Measurements from ENCODE around the gene MTOR.
"Not testable (repeated sequence)": the region's sequence is repeated elsewhere in the genome, so short reads cannot be mapped to it uniquely, and the experiment has no call there.

MTOR gene

DNA sequence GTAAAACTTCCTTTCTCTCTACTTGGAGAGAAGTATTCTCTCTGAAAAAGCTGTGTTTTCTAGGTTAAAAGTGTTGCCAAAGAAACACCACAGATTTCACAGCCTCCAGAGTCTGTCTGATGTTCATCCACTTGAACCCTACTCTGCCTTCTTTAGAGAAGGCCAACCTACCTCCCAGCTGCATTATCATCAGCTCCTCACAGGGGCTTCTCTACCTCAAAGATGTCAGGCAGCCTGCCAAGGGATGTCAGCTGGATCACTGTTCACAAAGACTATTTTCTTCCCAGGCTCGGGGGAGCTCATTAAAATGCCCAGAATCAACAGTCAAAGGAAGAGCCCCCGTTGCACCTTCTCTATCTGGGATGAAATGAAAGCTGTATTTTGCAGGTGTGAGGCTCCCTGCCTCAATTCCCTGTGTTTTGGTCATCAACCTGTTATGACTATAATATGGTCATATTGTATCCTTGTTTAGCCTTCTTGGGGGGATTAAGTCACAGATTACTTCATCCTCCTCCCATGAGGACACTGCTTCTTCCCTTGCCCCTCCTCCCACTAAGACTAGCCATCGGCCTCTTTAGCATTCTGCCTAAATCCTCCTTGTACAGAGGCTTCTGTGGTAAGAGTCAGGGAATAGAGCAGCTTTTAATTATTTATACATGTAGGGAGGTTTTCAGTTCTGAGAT, 47.5 kb downstream of the MTOR start:
- no peak for DNase-seq

DNA sequence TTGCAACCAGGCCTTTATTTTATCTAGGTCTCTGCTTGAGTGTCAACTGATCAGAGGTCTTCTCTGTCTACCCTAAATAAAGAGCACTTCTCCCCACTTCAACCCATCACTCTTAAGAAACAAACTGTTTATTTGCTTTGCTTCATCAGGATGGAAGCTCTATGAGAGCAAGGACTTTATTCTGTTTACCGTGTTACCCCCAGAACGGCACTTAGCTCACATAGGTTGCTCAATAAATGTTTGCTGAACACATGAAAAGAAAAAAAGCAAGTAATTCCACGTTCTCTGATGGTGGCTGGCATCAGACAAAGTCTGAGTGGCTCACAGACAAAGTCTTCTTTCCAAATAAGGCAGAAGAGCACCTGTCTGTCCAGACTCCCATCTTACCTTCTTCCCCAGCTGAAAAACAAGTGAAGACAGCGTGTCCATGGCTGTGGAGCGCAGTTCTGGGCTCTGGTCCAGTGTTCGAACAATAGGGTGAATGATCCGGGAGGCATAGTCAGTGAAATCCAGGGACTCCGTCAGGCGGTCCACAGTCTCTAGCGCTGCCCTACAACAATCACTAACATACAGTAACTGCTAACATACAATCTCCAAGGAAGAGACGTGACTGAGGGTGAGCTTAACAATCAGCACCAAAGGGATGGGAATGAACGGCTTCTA, 50.3 kb downstream of the MTOR start:
- DNase-seq: no peak

DNA sequence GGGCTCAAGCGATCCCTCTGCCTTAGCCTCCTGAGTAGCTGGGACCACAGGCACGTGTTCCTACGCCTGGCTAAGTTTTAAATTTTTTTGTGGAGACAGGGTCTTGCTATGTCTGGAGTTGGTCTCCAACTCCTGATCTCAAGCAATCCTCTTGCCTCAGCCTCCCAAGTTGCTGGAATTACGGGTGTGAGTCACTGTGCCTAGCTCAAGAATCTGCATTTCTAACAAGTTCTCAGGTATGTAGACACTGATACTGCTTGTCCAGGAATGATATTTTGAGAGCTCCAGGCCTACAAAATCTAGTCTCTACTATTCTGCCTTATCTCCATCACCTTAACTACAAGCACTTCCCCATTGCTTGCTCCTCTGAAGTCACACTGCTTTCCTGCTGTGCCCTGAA, 50.9 kb downstream of the MTOR start:
- DNase-seq: no peak

DNA sequence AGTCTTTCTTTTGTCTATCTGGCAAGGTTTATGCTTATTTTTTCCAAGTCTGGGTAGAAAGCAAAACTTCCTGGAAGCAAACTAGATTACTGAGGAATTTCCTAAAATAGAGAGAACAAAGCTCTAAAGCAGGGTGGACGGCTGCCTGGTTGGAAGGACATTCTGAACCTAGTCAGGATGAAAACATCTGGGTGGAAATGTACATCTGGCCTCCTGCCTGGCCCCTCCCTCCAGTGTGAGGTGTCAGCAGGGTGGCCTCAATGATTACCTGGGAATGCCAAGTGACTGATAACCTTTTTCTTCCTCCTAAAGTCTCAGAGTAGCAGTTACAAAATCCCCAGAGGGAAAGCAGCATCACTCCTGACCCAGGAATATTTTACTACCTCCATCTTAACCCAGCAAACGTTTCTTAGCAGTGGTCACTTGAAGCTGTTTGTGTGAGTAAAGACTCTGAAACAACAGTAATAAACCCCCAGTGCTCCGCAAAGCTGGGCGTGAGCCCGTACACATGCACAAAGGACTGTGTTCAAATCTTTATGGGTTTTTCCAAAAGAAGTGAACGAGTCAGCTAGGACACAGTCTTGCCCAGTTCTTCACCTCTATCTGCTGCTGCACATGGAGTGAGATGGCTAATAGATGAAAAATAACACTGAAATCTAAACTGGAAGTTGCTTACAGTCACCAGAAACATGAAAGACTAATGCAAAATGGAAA, 54.3 kb downstream of the MTOR start:
- DNase-seq: no peak

DNA sequence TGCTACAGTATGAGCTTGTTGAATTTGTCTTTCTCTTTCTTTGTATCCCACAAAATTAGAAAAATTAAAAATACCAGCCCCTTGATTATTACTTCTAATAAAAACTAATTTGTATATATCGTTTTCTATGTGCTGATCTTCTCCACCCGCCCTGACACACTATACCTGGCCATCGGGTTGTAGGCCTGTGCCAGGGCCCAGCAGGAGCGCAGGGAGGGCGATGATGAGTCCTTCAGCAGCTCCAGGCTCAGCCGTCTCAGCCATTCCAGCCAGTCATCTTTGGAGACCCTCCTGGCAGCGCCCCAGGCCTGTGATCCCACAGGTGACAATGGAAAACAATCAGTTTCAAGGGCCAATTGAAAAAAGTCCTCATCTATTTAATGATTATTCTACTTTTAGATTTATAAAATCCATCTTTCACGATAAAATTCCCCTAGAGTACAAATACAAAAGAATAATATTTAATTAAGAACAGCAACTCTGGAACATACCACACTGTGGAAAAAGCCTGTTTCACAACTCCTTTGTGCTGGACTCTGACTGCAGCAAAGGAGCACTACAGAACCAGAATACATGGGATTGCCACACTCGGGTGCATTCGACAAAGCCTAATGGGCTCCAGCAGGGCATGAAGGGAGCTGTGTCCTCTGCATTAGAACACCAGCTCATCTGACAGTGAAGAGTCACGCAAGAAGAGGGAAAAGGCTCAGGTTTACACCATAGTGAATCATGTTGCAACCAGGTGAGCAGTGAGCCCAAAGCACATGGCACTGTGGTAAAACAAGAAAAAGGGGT, 57.8 kb downstream of the MTOR start:
- DNase-seq: no peak

DNA sequence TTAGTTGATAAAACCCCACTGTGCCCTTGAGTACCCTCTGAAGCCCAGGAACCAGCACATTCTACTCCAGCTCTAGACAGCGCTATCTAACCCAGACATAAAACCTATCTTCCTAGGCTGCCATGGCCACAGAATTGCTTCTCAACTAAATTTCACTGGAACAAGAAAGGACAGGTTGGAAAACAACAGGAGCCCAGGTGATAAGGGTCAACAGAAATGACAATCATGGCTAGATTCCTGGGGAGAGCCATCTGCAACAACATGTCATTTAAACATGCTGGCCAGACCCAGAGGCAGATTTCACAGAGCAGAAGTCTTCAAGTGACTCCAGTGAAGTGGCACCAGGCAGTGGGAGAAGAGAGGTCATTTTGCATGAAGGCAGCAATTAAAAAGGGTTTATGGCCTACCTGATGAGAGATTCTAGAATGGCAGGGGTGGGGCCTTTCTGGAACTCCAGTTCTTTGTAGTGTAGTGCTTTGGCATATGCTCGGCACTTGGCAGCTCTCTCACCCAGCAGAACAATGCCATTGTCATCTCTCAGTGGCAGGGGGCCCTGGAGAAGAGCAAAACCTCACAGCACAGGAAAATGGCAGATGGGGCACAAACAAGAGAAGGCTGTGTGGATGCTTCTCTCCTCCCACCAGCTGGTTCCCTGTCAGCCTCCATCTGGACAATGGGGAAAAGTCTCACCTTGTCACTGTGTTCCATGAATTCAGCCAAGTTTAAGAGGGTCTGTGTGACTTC, 63.3 kb downstream of the MTOR start:
- no peak for DNase-seq

DNA sequence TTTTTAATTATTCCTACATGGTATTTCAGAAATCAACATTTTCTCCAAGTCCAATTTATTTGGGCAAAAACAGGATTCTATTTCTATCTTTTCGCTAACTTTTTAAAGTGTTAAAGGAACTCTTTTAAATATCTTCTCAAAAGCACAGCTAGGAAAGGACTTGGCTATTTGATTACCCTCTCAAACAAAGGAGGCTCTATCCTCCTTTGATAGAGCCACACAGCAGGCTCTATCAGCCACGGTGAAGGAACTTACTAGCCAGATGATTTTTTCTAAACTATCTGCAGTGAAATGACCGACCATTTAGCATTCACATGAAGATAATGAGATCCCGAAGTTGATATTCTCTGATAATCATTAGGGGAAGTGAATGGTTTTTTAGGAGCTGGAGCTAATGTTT, 64.1 kb downstream of the MTOR start:
- no peak for DNase-seq

DNA sequence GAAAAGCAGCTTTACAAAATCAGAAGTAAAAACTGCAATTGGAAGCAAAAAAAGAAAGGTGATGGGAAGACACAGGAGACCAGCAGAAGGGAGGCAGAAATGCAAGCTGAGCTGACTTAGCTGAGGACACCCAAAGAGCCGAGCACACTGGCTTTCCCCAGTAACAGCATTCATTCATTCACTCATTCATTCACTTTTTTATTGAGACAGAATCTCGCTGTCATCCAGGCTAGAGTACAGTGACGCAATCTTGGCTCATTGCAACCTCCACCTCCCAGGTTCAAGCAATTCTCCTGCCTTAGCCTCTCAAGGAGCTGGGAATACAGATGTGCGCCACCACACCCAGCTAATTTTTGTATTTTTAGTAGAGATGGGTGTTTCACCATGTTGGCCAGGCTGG, 65.0 kb downstream of the MTOR start:
- no peak for DNase-seq

DNA sequence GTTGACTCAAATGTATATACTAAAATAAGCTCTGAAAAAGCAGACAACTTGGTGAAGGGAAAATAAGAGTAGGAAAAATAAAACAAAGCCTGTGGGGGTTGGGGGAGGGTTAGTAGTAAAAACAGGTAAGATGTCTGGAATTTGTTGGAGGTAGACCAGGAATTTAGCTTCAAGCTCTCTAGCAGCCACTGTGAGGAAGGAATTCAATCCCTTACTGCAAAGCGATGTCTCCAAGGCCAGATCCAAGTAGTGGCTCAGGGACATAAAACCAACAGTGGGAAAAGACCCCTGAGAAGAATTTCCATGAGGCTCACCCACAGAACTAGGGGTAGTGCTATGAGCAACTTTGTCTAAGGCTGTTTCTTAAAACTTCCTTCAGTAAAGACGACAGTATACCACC, 65.4 kb downstream of the MTOR start:
- no peak for DNase-seq

DNA sequence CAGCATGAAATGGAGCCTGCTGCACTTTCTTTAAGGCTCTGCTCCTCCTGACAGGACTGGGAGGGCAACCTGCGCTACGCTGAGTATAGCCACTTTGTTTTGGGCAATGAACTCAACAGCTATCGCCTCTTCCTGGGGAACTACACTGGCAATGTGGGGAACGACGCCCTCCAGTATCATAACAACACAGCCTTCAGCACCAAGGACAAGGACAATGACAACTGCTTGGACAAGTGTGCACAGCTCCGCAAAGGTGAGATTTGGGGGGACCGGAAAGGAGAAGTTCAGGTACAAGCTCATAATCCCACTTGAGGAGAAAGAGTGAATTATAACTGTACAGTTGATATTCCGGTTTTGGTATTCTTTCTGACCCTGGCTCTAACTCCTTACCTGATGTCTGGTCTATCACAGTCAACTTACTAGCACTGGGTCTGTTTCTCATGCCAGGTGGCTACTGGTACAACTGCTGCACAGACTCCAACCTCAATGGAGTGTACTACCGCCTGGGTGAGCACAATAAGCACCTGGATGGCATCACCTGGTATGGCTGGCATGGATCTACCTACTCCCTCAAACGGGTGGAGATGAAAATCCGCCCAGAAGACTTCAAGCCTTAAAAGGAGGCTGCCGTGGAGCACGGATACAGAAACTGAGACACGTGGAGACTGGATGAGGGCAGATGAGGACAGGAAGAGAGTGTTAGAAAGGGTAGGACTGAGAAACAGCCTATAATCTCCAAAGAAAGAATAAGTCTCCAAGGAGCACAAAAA, 67.8 kb downstream of the MTOR start:
- no peak for DNase-seq

DNA sequence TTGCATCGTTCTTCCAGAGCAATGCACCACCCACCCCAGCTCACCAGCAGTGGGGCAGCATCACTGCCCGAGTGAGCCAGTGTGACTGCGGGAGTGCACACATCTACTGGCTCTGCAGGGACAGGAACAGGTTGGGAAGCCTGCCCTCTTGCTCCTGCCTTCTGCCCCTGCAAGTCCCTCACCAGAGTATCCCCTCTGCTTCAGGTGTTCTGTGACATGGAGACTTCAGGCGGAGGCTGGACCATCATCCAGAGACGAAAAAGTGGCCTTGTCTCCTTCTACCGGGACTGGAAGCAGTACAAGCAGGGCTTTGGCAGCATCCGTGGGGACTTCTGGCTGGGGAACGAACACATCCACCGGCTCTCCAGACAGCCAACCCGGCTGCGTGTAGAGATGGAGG, 69.0 kb downstream of the MTOR start:
- no peak for DNase-seq

DNA sequence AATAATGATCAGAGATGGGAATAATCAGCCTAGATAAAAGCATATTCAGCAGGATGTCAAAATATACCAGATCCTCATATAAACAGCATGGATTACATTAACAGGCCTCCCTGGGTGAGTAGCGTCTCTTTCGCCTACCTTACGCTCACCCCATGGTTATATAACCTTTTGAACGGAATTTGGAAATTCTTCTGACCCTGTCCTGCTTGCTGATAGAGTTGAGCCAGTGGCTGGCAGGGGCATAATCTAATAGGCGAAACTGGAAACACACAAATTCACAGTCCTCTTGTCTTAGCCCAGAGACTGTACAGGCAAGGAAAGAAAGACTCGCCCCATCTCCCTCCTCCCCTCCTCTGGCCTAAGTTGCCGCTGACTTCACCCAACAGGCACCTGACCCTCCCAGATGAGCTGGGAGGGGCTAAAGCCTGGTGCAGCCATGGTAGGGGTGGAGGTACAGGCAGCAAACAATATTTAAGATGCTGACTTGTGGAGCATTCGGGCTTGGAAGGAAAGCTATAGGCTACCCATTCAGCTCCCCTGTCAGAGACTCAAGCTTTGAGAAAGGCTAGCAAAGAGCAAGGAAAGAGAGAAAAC, 73.4 kb downstream of the MTOR start, which contains the start of gene ANGPTL7:
Gene ANGPTL7, plus strand, starts transcription at position 498 of the 594 bp plus-strand sequence. CDS start 225 bp downstream, outside the sequence.
- DNase-seq: no peak

DNA sequence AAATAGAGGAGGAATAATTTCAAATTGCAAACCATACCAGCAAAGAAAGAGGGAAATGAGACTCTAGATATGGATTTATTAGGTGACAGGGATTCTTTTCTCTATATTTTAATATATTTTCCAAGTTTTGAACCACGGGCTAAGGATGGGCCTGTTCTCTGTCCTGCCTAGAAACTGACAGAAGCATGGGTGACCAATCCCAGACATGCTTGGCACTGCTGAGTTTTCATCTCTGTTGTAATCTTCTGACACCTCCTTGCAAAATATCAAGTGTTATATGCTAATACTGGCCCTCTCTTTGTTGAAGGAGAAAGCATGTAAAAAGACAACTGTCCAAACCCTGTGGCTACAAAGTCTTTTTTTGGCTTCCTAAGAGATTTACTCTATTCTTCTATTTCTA, 74.0 kb downstream of the MTOR start:
- DNase-seq: no peak

DNA sequence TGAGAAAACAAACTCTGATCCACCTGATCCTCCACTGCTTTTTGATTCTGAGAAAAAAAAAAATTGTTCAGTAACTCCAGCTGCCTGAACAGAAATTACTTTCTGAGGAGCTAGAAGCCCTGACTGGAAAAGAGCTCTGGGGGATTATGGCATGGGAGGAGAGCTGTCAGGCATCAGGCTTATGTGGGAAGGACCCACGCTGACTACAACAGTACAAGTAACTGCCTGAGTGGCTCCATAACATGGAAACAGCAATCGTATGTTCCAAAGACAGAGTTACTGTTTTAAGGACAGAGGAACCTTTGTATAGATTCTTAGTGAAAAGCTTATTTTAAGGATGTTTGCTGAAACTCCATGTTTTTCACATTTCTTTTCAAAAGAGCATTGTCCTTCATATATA, 74.4 kb downstream of the MTOR start:
- DNase-seq: no peak

DNA sequence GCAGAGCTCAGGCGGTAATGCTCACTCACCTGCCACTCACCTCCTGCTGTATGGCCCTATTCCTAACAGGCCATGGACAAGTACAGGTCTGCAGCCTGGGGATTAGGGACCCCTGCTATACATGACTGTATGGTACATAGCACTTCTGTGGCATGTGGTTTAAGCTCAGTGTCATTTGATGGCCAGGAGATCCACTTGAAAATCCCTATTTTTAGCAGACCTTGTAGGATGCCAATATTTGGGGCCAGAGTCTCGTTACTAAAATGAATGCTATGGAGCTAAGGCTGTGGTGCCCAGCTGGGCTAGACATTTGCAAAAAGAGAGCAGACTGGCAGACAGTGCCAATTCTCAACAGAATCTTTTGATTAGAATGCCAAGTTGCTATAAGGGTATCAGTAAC, 74.9 kb downstream of the MTOR start:
- no peak for DNase-seq

DNA sequence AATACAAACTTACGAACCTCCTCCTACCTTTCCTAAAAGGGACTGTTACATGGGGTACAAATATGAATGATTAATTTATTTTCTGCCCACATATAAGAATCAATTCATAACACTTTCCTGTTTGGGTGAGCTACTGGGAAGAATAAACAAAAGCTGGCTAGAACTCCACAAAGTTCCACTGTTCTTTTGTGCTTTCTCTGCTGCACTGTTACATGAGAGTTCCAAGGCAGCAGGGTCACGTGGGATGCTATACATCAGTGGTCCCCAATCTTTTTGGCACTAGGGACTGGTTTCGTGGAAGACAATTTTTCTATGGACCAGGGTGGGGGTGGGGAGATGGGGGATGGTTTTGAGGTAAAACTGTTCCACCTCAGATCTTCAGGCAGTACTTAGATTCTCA, 75.4 kb downstream of the MTOR start:
- DNase-seq: no peak

DNA sequence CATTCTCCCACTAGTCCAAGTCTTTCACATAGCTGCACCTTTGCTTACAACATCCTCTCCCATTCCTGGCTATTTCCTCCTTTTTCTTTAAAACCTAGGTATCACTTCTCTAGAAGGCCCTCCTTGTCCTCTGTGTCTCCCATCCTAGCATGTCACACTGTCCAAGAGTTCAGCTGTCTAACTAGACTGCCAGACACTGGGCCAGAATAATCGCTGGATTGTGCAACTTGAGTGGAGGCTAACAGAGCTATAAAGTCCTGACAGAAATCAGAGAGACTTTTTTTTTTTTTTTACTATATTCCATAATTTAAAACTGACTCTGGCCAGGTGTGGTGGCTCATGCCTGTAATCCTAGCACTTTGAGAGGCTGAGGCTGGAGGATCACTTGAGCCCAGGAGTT, 77.4 kb downstream of the MTOR start:
- no peak for DNase-seq

DNA sequence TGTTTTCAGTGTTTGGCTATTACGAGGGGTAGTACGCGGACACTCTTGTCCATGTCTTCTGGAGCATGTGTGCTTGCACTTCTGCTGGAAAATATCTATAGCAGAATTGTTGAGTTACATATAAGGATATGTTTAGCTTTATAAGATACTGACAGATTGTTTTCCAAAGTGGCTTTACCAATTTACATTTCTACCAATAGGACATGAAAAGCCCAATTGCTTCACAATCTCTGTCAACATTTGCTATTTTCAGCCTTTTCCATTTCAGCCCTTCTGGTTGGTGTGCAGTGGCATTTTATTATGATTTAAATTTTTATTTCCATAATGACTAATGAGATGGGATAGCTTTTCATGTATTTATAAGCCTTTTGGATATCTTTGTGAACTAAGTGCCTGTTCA, 79.5 kb downstream of the MTOR start:
- no peak for DNase-seq

DNA sequence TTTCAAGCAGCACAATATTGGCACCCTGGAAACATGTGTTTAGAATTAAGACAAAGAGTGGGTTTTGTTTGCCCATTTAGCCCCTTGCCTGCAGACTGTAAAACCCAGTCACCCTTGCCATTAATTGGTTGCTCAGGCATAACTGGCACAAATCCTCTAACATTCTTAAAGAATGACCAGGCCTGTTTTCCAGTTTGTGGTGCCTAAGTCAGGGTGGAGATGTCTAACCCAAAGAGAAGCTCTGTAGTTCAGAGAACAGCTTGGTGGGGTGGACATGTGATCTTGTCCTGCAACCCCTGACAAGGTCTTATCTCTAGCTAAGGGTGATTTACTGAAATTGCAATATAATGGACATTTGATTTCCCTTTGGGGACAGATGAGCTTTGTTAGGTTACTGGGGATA, 82.0 kb downstream of the MTOR start:
- no peak for DNase-seq

DNA sequence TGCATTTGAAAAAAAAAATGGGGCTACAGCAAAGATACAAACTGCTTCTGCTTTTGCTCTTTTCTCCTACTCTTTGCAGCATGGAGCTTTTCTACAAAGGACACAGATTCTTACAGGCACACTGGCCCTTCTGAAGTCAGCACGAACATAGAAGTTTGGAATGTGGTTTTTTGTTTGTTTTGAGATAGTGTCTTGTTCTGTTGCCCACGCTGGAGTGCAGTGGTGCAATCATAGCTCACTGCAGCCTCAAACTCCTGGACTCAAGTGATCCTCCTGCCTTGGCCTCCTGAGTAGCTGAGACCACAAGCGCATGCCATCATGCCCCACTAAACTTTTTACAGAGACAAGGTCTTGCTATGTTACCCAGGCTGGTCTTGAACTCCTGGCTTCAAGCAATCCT, 82.6 kb downstream of the MTOR start:
- not testable (repeated sequence) for DNase-seq

DNA sequence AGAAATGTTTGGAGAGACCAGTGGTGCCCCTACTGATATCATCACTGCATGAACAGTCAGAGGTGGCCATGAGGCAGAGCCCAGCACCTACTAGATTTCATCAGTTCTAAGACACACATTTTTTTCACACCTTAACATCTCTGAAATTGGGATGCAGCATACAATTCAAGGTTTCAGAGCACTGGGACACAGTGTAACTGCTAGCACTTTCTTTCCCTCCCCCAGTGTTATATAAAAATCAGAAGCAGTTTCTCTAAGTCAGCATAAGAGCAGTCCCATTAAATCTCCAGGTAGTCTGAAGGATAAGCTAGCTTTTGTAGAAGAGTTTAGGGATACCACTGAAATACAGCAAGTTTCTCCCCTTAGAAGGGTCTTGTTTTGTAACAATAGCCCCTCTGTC, 83.2 kb downstream of the MTOR start:
- no peak for DNase-seq
